Measurements from ENCODE around the gene KLHDC3.
A peak's percentile ranks its signal among the peaks of the same experiment; 100 is the strongest.

KLHDC3 gene

GRCh38 chr6:42984001-42984923, 29.8 kb upstream of the KLHDC3 start, which contains the start of gene PPP2R5D:
Gene PPP2R5D (plus strand): TSS chr6:42984570. CDS start chr6:42984678, 108 bp downstream.
- TF ChIP-seq NFIC (IDR thresholded peaks at IDR 0.05) (no peak), FOXM1 (IDR thresholded peaks at IDR 0.05; ENCODE audit: borderline replicate concordance, low read depth) (no peak), ZBTB7A (IDR thresholded peaks at IDR 0.05; ENCODE audit: low read depth) (no peak), USF1 (IDR thresholded peaks at IDR 0.05) (no peak), TCF12 (IDR thresholded peaks at IDR 0.05; ENCODE audit: low read depth) (no peak), CEBPB (IDR thresholded peaks at IDR 0.05) (no peak), CREB1 (IDR thresholded peaks at IDR 0.05; ENCODE audit: low read depth) (no peak), YY1 (IDR thresholded peaks at IDR 0.05; ENCODE audit: low read depth) (peak; percentile 66; the same call in 1 of the 2 replicates), EP300 (IDR thresholded peaks at IDR 0.05; ENCODE audit: borderline replicate concordance) (no peak), RAD21 (IDR thresholded peaks at IDR 0.05; ENCODE audit: low read depth) (no peak), TEAD4 (IDR thresholded peaks at IDR 0.05) (no peak), EGR1 (IDR thresholded peaks at IDR 0.05) (peak; percentile 90), TAF1 (IDR thresholded peaks at IDR 0.05; ENCODE audit: low read depth) (peak; percentile 67)
- TF ChIP-seq, protein P1, sequence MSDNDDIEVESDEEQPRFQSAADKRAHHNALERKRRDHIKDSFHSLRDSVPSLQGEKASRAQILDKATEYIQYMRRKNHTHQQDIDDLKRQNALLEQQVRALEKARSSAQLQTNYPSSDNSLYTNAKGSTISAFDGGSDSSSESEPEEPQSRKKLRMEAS (IDR thresholded peaks at IDR 0.05) = peak; percentile 33
- TF ChIP-seq, protein P2, sequence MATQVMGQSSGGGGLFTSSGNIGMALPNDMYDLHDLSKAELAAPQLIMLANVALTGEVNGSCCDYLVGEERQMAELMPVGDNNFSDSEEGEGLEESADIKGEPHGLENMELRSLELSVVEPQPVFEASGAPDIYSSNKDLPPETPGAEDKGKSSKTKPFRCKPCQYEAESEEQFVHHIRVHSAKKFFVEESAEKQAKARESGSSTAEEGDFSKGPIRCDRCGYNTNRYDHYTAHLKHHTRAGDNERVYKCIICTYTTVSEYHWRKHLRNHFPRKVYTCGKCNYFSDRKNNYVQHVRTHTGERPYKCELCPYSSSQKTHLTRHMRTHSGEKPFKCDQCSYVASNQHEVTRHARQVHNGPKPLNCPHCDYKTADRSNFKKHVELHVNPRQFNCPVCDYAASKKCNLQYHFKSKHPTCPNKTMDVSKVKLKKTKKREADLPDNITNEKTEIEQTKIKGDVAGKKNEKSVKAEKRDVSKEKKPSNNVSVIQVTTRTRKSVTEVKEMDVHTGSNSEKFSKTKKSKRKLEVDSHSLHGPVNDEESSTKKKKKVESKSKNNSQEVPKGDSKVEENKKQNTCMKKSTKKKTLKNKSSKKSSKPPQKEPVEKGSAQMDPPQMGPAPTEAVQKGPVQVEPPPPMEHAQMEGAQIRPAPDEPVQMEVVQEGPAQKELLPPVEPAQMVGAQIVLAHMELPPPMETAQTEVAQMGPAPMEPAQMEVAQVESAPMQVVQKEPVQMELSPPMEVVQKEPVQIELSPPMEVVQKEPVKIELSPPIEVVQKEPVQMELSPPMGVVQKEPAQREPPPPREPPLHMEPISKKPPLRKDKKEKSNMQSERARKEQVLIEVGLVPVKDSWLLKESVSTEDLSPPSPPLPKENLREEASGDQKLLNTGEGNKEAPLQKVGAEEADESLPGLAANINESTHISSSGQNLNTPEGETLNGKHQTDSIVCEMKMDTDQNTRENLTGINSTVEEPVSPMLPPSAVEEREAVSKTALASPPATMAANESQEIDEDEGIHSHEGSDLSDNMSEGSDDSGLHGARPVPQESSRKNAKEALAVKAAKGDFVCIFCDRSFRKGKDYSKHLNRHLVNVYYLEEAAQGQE (IDR thresholded peaks at IDR 0.05; ENCODE audit: low read depth) = no peak

GRCh38 chr6:42984924-42985475, 29.0 kb upstream of the KLHDC3 start:
- no peak for TF ChIP-seq TAF1 (IDR thresholded peaks at IDR 0.05; ENCODE audit: low read depth)
- no peak for TF ChIP-seq TCF12 (IDR thresholded peaks at IDR 0.05; ENCODE audit: low read depth)
- no peak for TF ChIP-seq USF1 (IDR thresholded peaks at IDR 0.05)
- no peak for TF ChIP-seq ZBTB7A (IDR thresholded peaks at IDR 0.05; ENCODE audit: low read depth)
- no peak for TF ChIP-seq FOXM1 (IDR thresholded peaks at IDR 0.05; ENCODE audit: borderline replicate concordance, low read depth)
- no peak for TF ChIP-seq RAD21 (IDR thresholded peaks at IDR 0.05; ENCODE audit: low read depth)
- TF ChIP-seq, protein P1 (IDR thresholded peaks at IDR 0.05) = no peak
- no peak for TF ChIP-seq EGR1 (IDR thresholded peaks at IDR 0.05)
- no peak for TF ChIP-seq CREB1 (IDR thresholded peaks at IDR 0.05; ENCODE audit: low read depth)
- no peak for TF ChIP-seq CEBPB (IDR thresholded peaks at IDR 0.05)
- TF ChIP-seq NFIC (IDR thresholded peaks at IDR 0.05) = no peak
- TF ChIP-seq EP300 (IDR thresholded peaks at IDR 0.05; ENCODE audit: borderline replicate concordance) = no peak
- TF ChIP-seq TEAD4 (IDR thresholded peaks at IDR 0.05) = no peak
- TF ChIP-seq, protein P2 (IDR thresholded peaks at IDR 0.05; ENCODE audit: low read depth) = no peak

GRCh38 chr6:42987533-42988451, 26.3 kb upstream of the KLHDC3 start:
- TF ChIP-seq USF1 (IDR thresholded peaks at IDR 0.05) (no peak), TAF1 (IDR thresholded peaks at IDR 0.05; ENCODE audit: low read depth) (no peak), CREB1 (IDR thresholded peaks at IDR 0.05; ENCODE audit: low read depth) (no peak), TEAD4 (IDR thresholded peaks at IDR 0.05) (no peak), RAD21 (IDR thresholded peaks at IDR 0.05; ENCODE audit: low read depth) (no peak), FOXM1 (IDR thresholded peaks at IDR 0.05; ENCODE audit: borderline replicate concordance, low read depth) (no peak)
- TF ChIP-seq, protein P2 (IDR thresholded peaks at IDR 0.05; ENCODE audit: low read depth) = no peak

All from Ishikawa (cell line).